ENCODE data around the gene PFDN2.
A peak's percentile ranks its signal among the peaks of the same experiment; 100 is the strongest.

DNA sequence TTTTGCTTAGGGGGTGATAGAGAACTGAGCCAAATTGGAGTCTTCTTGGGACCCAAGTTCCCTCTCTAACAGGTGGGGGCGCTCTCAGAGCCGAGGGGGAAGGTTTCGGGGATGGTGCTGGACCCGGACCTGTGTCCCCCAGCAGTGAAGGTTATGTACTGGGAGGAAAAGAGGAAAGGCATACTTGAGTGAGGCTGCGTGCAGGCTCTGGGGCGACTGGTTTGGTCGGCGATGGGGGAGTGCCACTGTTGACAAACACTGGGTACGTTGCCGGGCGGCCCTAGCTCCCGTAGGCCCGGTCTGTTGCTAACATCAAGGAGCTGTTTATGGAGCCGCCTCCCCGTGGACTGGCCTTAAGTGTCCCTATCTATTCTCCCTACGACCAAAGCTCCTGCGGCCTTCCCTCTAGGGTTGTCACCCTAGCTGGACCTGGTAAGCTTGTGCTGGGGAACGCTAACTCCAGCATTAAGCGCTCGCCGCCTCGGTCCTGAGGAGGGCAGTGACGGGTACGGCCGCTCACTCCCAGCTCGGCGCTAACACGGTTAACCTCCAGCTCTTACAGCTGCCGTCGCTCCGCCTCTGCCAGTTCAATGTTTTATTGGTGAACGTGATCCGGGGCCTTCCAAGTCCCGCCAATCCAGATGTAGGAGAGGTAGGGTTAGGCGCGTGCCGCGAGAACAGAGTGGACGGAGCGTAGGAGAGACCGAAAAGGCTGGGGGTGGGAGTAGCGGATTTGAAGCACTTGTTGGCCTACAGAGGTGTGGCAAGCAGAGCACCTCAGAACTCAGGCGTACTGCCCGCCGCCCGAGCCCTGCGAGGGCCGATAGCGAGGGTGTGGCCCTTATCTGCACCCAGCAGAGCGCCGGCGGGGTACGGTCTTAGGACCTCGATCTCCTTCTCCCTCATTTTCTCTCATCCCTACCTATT lies 48.2 kb upstream of the PFDN2 start, which contains the start of gene PPOX:
- TF ChIP-seq POLR2AphosphoS5 (IDR thresholded peaks at IDR 0.05) (peak; percentile 72), EP300 (IDR thresholded peaks at IDR 0.05) (no peak), POLR2A (IDR thresholded peaks at IDR 0.05) (peak; percentile 26 to 50)
- TF ChIP-seq, protein P1, sequence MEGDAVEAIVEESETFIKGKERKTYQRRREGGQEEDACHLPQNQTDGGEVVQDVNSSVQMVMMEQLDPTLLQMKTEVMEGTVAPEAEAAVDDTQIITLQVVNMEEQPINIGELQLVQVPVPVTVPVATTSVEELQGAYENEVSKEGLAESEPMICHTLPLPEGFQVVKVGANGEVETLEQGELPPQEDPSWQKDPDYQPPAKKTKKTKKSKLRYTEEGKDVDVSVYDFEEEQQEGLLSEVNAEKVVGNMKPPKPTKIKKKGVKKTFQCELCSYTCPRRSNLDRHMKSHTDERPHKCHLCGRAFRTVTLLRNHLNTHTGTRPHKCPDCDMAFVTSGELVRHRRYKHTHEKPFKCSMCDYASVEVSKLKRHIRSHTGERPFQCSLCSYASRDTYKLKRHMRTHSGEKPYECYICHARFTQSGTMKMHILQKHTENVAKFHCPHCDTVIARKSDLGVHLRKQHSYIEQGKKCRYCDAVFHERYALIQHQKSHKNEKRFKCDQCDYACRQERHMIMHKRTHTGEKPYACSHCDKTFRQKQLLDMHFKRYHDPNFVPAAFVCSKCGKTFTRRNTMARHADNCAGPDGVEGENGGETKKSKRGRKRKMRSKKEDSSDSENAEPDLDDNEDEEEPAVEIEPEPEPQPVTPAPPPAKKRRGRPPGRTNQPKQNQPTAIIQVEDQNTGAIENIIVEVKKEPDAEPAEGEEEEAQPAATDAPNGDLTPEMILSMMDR (IDR thresholded peaks at IDR 0.05): peak in 3 of 4 experiments; percentile 36 to 54 (median 48)
